Prostate gland (tissue), 2 donors: ENCODE data around the gene CCDC12. TPM values are rescaled to one million over a fixed set of nuclear protein-coding genes. Genes with fewer than 3 reads are reported as not detected.
A peak's percentile ranks its signal among the peaks of the same experiment; 100 is the strongest.

ENCODE experiments used
- DNase-seq: peaks from one replicate; pipeline ENCODE4 v3.0.0-alpha.2; 2019; ENCODE audit warnings: low spot score
- H3K27ac ChIP-seq, 2 donors: fragments of 200-600 bp; sonication (generic); 2 replicates each; pipeline ENCODE4 v1.5.1; 2017 to 2019
- H3K27me3 ChIP-seq: fragments of 200-600 bp; sonication (generic); replicated peaks from 2 replicates; pipeline ENCODE4 v1.5.1; 2019; ENCODE audit not compliant: insufficient read depth
- H3K36me3 ChIP-seq, 2 donors: fragments of 200-600 bp; sonication (generic); 1 replicate in 1 of 2; 2 replicates in 1 of 2; pipeline versions ENCODE4 v1.5.1 to v1.8.1; 2017 to 2019
- H3K4me1 ChIP-seq: fragments of 200-600 bp; sonication (generic); replicated peaks from 2 replicates; pipeline ENCODE4 v1.5.1; 2019
- H3K4me3 ChIP-seq, 2 donors: fragments of 200-600 bp; sonication (generic); 2 replicates each; pipeline ENCODE4 v1.5.1; 2017 to 2019
- H3K9me3 ChIP-seq: fragments of 200-600 bp; sonication (generic); 2 replicates; pipeline ENCODE4 v1.5.1; 2017
- CTCF ChIP-seq, 4 experiments: fragments of 200-600 bp in 2 of 4; fragments of 450-650 bp in 2 of 4; sonication (generic) in 2 of 4; IDR thresholded peaks; 1 replicate in 3 of 4; 2 replicates in 1 of 4; pipeline ENCODE4 v1.5.1; 2016 to 2019; ENCODE audit warnings: antibody characterized with exemption in 4 of 4, mild to moderate bottlenecking in 2 of 4, moderate library complexity in 2 of 4
- POLR2A ChIP-seq: fragments of 450-650 bp; IDR thresholded peaks from one replicate; pipeline ENCODE4 v1.6.1; 2016; ENCODE audit warnings: antibody characterized with exemption, mild to moderate bottlenecking
- POLR2AphosphoS5 ChIP-seq: sonication (generic); formaldehyde crosslinking; IDR thresholded peaks from one replicate; pipeline ENCODE4 v1.6.1; 2017; ENCODE audit warnings: antibody characterized with exemption
- WGBS: methylation state at CpG from one replicate; pipeline ENCODE4 v1.1.5; 2018; 5-methylcytosine and 5-hydroxymethylcytosine counted together
- intact Hi-C: fragments of 100-400 bp; cut with DNase I; formaldehyde crosslinking; loops from one replicate; pipeline ENCODE4 v1.14.2; 2022
- total RNA-seq, 2 donors: library from RNA; depleted of rRNA; stranded (reverse); fragments of >200 nt; gene quantifications; one replicate each; pipeline ENCODE4 v1.1.0, GENCODE V29; 2016

CCDC12 gene
- total RNA-seq, 2 donors from 2014 or later = 34.6 to 78.7 TPM

- DNase-seq = no peak
- TF ChIP-seq POLR2AphosphoS5 (no peak), POLR2A (no peak)
- Histone ChIP-seq H3K36me3 (no peaks in the 10 kb centered on the region), H3K27ac (peak overlapping the region; percentile 70 to 90), H3K27me3 (no peaks in the 10 kb centered on the region), H3K4me3 (no peak overlapping the region), H3K4me1 (peaks cover 13% of the 10 kb centered on the region), H3K9me3 (no peaks in the 10 kb centered on the region)
- WGBS = 90% methylated on average over 9 of the region's 9 CpGs
- intact Hi-C loops = loop anchor here (5.0 kb wide), 2 partner anchors 46 to 184 kb away; partner anchors contain the start of gene SETD2
Measured at GRCh38 chr3:46978381-46978780, 1.8 kb upstream of the CCDC12 start.

GRCh38 chr3:46977811-46978195, 1.3 kb upstream of the CCDC12 start:
- Histone ChIP-seq H3K4me3 (no peak overlapping the region), H3K27me3 (no peaks in the 10 kb centered on the region), H3K27ac (no peak overlapping the region), H3K4me1 (peaks cover 12% of the 10 kb centered on the region), H3K9me3 (no peaks in the 10 kb centered on the region), H3K36me3 (no peaks in the 10 kb centered on the region)
- DNase-seq = no peak
- 98% methylated on average over 5 of the region's 5 CpGs for WGBS
- no peak for TF ChIP-seq POLR2A
- no peak for TF ChIP-seq CTCF (IDR thresholded peaks at IDR 0.05)
- no peak for TF ChIP-seq POLR2AphosphoS5
- intact Hi-C loops = loop anchor here (5.0 kb wide), 2 partner anchors 46 to 184 kb away; partner anchors contain the start of gene SETD2

GRCh38 chr3:46974421-46975171, 1.9 kb downstream of the CCDC12 start:
- Histone ChIP-seq H3K9me3 (no peaks in the 10 kb centered on the region), H3K4me1 (no peaks in the 10 kb centered on the region), H3K27ac (no peak overlapping the region), H3K4me3 (no peak overlapping the region), H3K27me3 (no peaks in the 10 kb centered on the region), H3K36me3 (no peaks in the 10 kb centered on the region)
- intact Hi-C loops = loop anchor here (5.0 kb wide), 2 partner anchors 42 to 188 kb away; partner anchors contain the start of gene SETD2
- no peak for DNase-seq
- 79% methylated on average over 9 of the region's 9 CpGs for WGBS
- no peak for TF ChIP-seq POLR2A
- no peak for TF ChIP-seq CTCF (IDR thresholded peaks at IDR 0.05)
- no peak for TF ChIP-seq POLR2AphosphoS5

GRCh38 chr3:46972396-46972795, 4.1 kb downstream of the CCDC12 start:
- Histone ChIP-seq H3K4me1 (no peaks in the 10 kb centered on the region), H3K27me3 (no peaks in the 10 kb centered on the region), H3K4me3 (no peak overlapping the region), H3K36me3 (no peaks in the 10 kb centered on the region), H3K27ac (no peak overlapping the region), H3K9me3 (no peaks in the 10 kb centered on the region)
- 90% methylated on average over 2 of the region's 2 CpGs for WGBS
- intact Hi-C loops = no loop called here
- DNase-seq = no peak
- TF ChIP-seq POLR2A (no peak), POLR2AphosphoS5 (no peak), CTCF (IDR thresholded peaks at IDR 0.05) (no peak)

- Histone ChIP-seq H3K36me3 (no peaks in the 10 kb centered on the region), H3K27me3 (no peaks in the 10 kb centered on the region), H3K9me3 (no peaks in the 10 kb centered on the region), H3K4me1 (no peaks in the 10 kb centered on the region), H3K4me3 (no peak overlapping the region), H3K27ac (no peak overlapping the region)
- TF ChIP-seq POLR2AphosphoS5 (no peak), CTCF (IDR thresholded peaks at IDR 0.05) (no peak), POLR2A (no peak)
- whole genome bisulfite sequencing = 93% methylated on average over 1 of the region's 1 CpG
- intact Hi-C loops = no loop called here
- DNase-seq = no peak
Measured at GRCh38 chr3:46971742-46972141, 4.8 kb downstream of the CCDC12 start.
